Heart right ventricle (tissue), 16 donors: ENCODE data around the gene PCDHGB6. TPM values are rescaled to one million over a fixed set of nuclear protein-coding genes. Genes with fewer than 3 reads are reported as not detected.

Experiments used
- ATAC-seq, 8 donors: fragments of 200-7000 bp; cut with Tn5 transposase; one replicate each; pipeline ENCODE4 v1.9.1; 2020; ENCODE audit warnings: mild to moderate bottlenecking in 8 of 8, moderate library complexity in 8 of 8, moderate number of reproducible peaks in 1 of 8
- DNase-seq, 2 donors: peaks; one replicate each; pipeline ENCODE4 v3.0.0-alpha.2; 2020
- H3K27ac ChIP-seq, 10 donors: fragments of 200-600 bp; sonication (generic) in 2 of 10; one replicate each; pipeline versions ENCODE4 v1.5.0 to v1.8.0; 2020 to 2022; ENCODE audit warnings: mild to moderate bottlenecking in 3 of 10
- H3K27me3 ChIP-seq, 7 donors: fragments of 200-600 bp; one replicate each; pipeline ENCODE4 v1.8.0; 2021 to 2022; ENCODE audit warnings: mild to moderate bottlenecking in 2 of 7
- H3K36me3 ChIP-seq, 9 donors: fragments of 200-600 bp; sonication (generic) in 1 of 9; one replicate each; pipeline versions ENCODE4 v1.5.0 to v1.8.0; 2020 to 2022; ENCODE audit warnings: mild to moderate bottlenecking in 2 of 9
- H3K4me1 ChIP-seq, 9 donors: fragments of 200-600 bp; sonication (generic) in 1 of 9; one replicate each; pipeline versions ENCODE4 v1.5.0 to v1.8.0; 2020 to 2022; ENCODE audit warnings: mild to moderate bottlenecking in 4 of 9
- H3K4me3 ChIP-seq, 10 donors: fragments of 200-600 bp; sonication (generic) in 2 of 10; one replicate each; pipeline versions ENCODE4 v1.5.0 to v1.8.0; 2020 to 2022; ENCODE audit warnings: mild to moderate bottlenecking in 7 of 10, moderate library complexity in 2 of 10
- H3K9me3 ChIP-seq, 11 donors: fragments of 200-600 bp in 10 of 11; sonication (generic) in 2 of 11; one replicate each; pipeline versions ENCODE4 v1.5.0 to v1.8.0; 2013 to 2022; ENCODE audit warnings: mild to moderate bottlenecking in 2 of 11, control low read depth in 1 of 11, moderate library complexity in 1 of 11
- WGBS, 2 donors: extraction: QIAGEN DNeasy Blood & Tissue Kit; methylation state at CpG; one replicate each; pipeline ENCODE4 v1.1.7; 2013; ENCODE audit warnings: inconsistent platforms in 1 of 2; 5-methylcytosine and 5-hydroxymethylcytosine counted together
- intact Hi-C, 10 donors: fragments of 100-400 bp; cut with DNase I; formaldehyde crosslinking; loops; one replicate each; pipeline versions ENCODE4 v1.11.1 to v1.14.2; 2022
- polyA plus RNA-seq, 2 donors: library from polyadenylated mRNA; stranded (reverse); fragments of 200-250 nt; gene quantifications; one replicate each; pipeline ENCODE4 v1.2.3, GENCODE V29; 2013
- total RNA-seq, 10 donors: library from RNA; stranded (reverse); fragmentation: NEBNext Ultra II Directional in 3 of 10; extraction: Animal tissue kit (Norgen Biotek cat#: 25700) in 3 of 10; gene quantifications; one replicate each; pipeline versions ENCODE4 v1.2.1 to v1.2.4, GENCODE V29; 2021 to 2023
- TF ChIP-seq, protein P1 (sequence below), 9 donors: fragments of 200-600 bp; sonication (generic) in 2 of 9; IDR thresholded peaks; one replicate each; pipeline versions ENCODE4 v1.5.0 to v1.8.0; 2021 to 2022; ENCODE audit warnings: antibody characterized with exemption in 9 of 9, mild to moderate bottlenecking in 5 of 9, moderate library complexity in 1 of 9
- donor health status: Arrhythmogenic right ventricular cardiomyopathy.
- donor health status: ischemic (EF 13 %, LVEDD 7.1; RV severe dilation, severe dysfunction).
- donor health status: healthy with polysubstance abuse.
- donor health status: DM: no; HTN: yes; CAD: no.
- donor health status: DM: no; HTN: no; CAD: no.
- donor health status: ischemic (EF 25% LVEDD 6.9; RV normal size, moderate dysfunction).
- donor health status: ischemic (EF 25% LVEDD 5.7; RV mildly dilated, moderate dysfunction).
- donor health status: healthy.
- donor health status: DM: yes; HTN: yes; CAD: no.
- donor health status: Ischemic cardiomyopathy.
- donor health status: ischemic (EF 35%, LVEDD 5.7; RV mildly dilated, moderate dysfunction).
- donor health status: nonischemic (EF 11% LVEDD 7.7; RV severe dilation, severe dysfunction).
- donor health status: DM: yes; HTN: yes; CAD: no.
- donor health status: PGD.
- donor health status: ischemic (EF 29% LVEDD 5.4; RV normal size, mild dysfunction).
- donor health status: nonischemic (EF 23%, LVEDD 6.1; RV moderate dilation, normal function).

PCDHGB6 gene
- total and polyA plus RNA-seq, 12 donors: 1.1 to 10.2 (median 6.4) TPM

DNA sequence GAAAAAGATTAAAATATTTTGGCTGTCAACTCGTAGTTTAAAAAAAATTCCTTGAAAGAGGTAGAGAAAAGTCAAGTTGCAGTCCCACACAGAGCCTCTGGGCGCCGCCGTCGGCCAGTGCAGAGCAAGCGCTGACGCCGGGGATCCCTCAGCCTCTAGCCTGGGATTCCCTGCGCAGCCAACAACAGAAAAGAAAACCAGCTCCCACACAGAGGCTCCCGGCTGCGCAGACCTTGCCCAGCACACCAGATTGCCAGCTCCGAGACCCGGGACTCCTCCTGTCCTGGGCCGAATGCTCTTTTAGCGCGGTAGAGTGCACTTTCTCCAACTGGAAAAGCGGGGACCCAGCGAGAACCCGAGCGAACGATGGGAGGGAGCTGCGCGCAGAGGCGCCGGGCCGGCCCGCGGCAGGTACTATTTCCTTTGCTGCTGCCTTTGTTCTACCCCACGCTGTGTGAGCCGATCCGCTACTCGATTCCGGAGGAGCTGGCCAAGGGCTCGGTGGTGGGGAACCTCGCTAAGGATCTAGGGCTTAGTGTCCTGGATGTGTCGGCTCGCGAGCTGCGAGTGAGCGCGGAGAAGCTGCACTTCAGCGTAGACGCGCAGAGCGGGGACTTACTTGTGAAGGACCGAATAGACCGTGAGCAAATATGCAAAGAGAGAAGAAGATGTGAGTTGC, 9.8 kb downstream of the PCDHGB6 start, which contains the start of gene PCDHGB7:
Gene PCDHGB7 (plus strand): TSS at position 184 of the 679 bp plus-strand sequence. CDS start 183 bp downstream, at position 367.
- Histone ChIP-seq H3K9me3 (peaks cover 0 to 100% (median 63%) of the 10 kb centered on the region in 11 donors), H3K36me3 (peaks cover 0 to 42% (median 0%) of the 10 kb centered on the region in 9 donors), H3K27me3 (peaks cover 0 to 100% (median 0%) of the 10 kb centered on the region in 7 donors), H3K4me1 (peaks cover 0 to 37% (median 5%) of the 10 kb centered on the region in 9 donors), H3K4me3 (peak within 1 kb of the TSS; percentile 20 to 55 (median 51)), H3K27ac (peak within 1 kb of the TSS in 9 of 10 donors; percentile 30 to 78 (median 56))
- DNase-seq (peak; percentile 66 to 79), ATAC-seq (peak; percentile 90 to 94 (median 94))
- intact Hi-C loops: loop anchor here in 9 of 10 donors (1.0 to 10.0 kb wide), 9 partner anchors 105 to 203 kb away; partner anchors contain the start of gene PCDHB13 (in 1 of the 9)
- TF ChIP-seq, protein P1, sequence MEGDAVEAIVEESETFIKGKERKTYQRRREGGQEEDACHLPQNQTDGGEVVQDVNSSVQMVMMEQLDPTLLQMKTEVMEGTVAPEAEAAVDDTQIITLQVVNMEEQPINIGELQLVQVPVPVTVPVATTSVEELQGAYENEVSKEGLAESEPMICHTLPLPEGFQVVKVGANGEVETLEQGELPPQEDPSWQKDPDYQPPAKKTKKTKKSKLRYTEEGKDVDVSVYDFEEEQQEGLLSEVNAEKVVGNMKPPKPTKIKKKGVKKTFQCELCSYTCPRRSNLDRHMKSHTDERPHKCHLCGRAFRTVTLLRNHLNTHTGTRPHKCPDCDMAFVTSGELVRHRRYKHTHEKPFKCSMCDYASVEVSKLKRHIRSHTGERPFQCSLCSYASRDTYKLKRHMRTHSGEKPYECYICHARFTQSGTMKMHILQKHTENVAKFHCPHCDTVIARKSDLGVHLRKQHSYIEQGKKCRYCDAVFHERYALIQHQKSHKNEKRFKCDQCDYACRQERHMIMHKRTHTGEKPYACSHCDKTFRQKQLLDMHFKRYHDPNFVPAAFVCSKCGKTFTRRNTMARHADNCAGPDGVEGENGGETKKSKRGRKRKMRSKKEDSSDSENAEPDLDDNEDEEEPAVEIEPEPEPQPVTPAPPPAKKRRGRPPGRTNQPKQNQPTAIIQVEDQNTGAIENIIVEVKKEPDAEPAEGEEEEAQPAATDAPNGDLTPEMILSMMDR (IDR thresholded peaks at IDR 0.05): peak; percentile 62 to 83 (median 76)
- WGBS, 2 donors: 12 to 13% methylated on average over 40 to 46 of the region's 47 CpGs

DNA sequence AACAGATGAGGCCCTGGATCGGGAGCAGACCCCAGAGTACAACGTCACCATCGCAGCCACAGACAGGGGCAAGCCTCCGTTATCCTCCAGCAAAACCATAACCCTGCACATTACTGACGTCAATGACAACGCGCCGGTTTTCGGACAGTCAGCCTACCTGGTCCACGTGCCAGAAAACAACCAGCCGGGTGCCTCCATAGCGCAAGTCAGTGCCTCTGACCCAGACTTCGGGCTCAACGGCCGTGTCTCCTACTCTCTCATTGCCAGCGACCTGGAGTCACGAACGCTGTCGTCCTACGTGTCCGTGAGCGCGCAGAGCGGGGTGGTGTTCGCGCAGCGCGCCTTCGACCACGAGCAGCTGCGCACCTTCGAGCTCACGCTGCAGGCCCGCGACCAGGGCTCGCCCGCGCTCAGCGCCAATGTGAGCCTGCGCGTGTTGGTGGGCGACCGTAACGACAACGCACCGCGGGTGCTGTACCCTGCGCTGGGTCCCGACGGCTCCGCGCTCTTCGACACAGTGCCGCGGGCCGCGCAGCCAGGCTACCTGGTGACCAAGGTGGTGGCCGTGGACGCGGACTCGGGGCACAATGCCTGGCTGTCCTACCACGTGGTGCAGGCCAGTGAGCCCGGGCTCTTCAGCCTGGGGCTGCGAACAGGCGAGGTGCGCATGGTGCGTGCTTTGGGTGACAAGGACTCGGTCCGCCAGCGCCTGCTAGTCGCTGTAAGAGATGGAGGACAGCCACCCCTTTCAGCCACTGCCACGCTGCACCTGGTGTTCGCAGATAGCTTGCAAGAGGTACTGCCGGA, 11.5 kb downstream of the PCDHGB6 start:
- ATAC-seq: peak in 1 of 8 donors; percentile 29
- 38 to 45% methylated on average over 74 of the region's 74 CpGs for WGBS, 2 donors
- Histone ChIP-seq H3K9me3 (peaks cover 0 to 100% (median 67%) of the 10 kb centered on the region in 11 donors), H3K27ac (no peak overlapping the region), H3K27me3 (peaks cover 0 to 100% (median 0%) of the 10 kb centered on the region in 7 donors), H3K4me3 (no peak overlapping the region), H3K36me3 (peaks cover 0 to 34% (median 0%) of the 10 kb centered on the region in 9 donors), H3K4me1 (peaks cover 0 to 25% (median 6%) of the 10 kb centered on the region in 9 donors)
- TF ChIP-seq, protein P1 (IDR thresholded peaks at IDR 0.05): no peak
- DNase-seq: no peak
- intact Hi-C loops: loop anchor here in 8 of 10 donors (5.0 to 10.0 kb wide), 7 partner anchors 103 to 204 kb away; partner anchors contain the start of gene PCDHB13 (in 1 of the 8)

DNA sequence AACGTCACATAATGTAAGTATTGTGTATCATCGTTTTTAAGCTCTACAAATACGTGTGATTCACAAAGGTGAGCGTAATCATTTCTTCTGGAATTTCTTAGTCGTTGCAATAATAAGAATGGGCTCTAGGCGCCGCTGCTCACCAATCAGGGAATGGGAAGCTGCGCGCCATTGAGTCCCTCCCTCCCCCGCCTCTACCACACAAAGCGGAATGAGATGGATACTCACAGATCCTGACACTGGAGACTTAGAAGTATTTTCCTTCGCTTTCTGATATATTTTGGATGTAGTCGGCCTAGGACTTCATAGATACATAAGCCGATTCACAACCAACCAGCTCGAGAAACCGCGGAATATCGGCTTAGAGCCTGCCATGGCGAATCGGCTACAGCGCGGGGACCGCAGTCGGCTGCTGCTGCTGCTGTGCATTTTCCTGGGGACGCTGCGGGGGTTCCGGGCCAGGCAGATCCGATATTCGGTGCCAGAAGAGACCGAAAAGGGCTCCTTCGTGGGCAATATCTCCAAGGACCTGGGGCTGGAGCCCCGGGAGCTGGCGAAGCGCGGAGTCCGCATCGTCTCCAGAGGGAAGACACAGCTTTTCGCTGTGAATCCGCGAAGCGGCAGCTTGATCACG, 13.2 kb downstream of the PCDHGB6 start, which contains the start of gene PCDHGA11:
Gene PCDHGA11 (plus strand): TSS at position 197 of the 634 bp plus-strand sequence. CDS start 177 bp downstream, at position 374.
- TF ChIP-seq, protein P1 (IDR thresholded peaks at IDR 0.05): peak; percentile 23 to 60 (median 49)
- peaks cover 0 to 47% (median 0%) of the 10 kb centered on the region in 9 donors for H3K36me3 ChIP-seq
- H3K9me3 ChIP-seq: peaks cover 0 to 100% (median 66%) of the 10 kb centered on the region in 11 donors
- peaks cover 0 to 25% (median 6%) of the 10 kb centered on the region in 9 donors for H3K4me1 ChIP-seq
- whole genome bisulfite sequencing, 2 donors: 27 to 30% methylated on average over 42 of the region's 42 CpGs
- H3K27me3 ChIP-seq: peaks cover 0 to 99% (median 0%) of the 10 kb centered on the region in 7 donors
- H3K4me3 ChIP-seq: peak within 1 kb of the TSS in 9 of 10 donors; percentile 6 to 42 (median 34)
- DNase-seq (no peak), ATAC-seq (peak in 4 of 8 donors; percentile 34 to 60 (median 42))
- no peak within 1 kb of the TSS for H3K27ac ChIP-seq
- intact Hi-C loops: loop anchor here in 4 of 10 donors (2.0 to 10.0 kb wide), 4 partner anchors 54 to 104 kb away; partner anchors contain the start of gene PCDHGA3 (in 1 of the 4)
